SK-N-SH (cell line): ENCODE data around the gene SYNE1.

Source experiments
- CTCF ChIP-seq: fragments of 200-600 bp; sonication (generic); IDR thresholded peaks from 2 replicates; pipeline ENCODE4 v1.6.1; 2017; ENCODE audit warnings: antibody characterized with exemption, mild to moderate bottlenecking, moderate library complexity
- EP300 ChIP-seq, 2 experiments: IDR thresholded peaks; 2 replicates each; pipeline versions ENCODE4 v1.4.0 to v1.6.1; 2012; ENCODE audit warnings: borderline replicate concordance in 1 of 2, low read depth in 1 of 2, low read length in 1 of 2
- GATA2 ChIP-seq: sonication (generic); formaldehyde crosslinking; IDR thresholded peaks from 2 replicates; pipeline ENCODE4 v1.5.0; 2020; ENCODE audit warnings: mild to moderate bottlenecking, missing genetic modification reagents
- USF2 ChIP-seq: fragments of 150-350 bp; IDR thresholded peaks from 2 replicates; pipeline ENCODE4 v1.6.1; 2017; ENCODE audit warnings: antibody characterized with exemption, low read length, low read depth, borderline replicate concordance

GRCh38 chr6:152648105-152648504 lies 10.9 kb upstream of the SYNE1 start:
- TF ChIP-seq EP300 (IDR thresholded peaks at IDR 0.05; ENCODE audit: borderline replicate concordance in 1 of 2, low read depth in 1 of 2, low read length in 1 of 2) (no peak), CTCF (no peak), GATA2 (CRISPR knock-in tag) (no peak), USF2 (no peak)
